MCF 10A (cell line): ENCODE measurements around the gene PIGZ. TPM values are rescaled to one million over a fixed set of nuclear protein-coding genes. Genes with fewer than 3 reads are reported as not detected.

Source experiments
- BruUV-seq: library from RNA; stranded (reverse); fragments of 400-500 nt; replicated peaks from 2 replicates; lab custom pipeline; 2021; lab: Mats Ljungman, UMichigan
- CTCF ChIA-PET: fragments of 300-600 bp; sonication (Branson Sonifier 250); formaldehyde crosslinking; extraction: SDS; loops from one replicate; lab custom pipeline; 2021; ENCODE audit warnings: antibody characterized with exemption, inconsistent platforms; lab: Yijun Ruan, JAX
- POLR2A ChIA-PET: fragments of 300-600, 350-650 bp; sonication (Branson Sonifier 250); formaldehyde crosslinking; extraction: SDS; loops from one replicate; lab custom pipeline; 2020; ENCODE audit warnings: antibody characterized with exemption, inconsistent platforms; lab: Yijun Ruan, JAX
- DNase-seq: peaks from one replicate; pipeline ENCODE4 v3.0.0-alpha.2; 2018; ENCODE audit not compliant: unreplicated experiment
- H3K27ac Mint-ChIP-seq: one replicate; pipeline ENCODE4 v1.8.0; 2022; ENCODE audit warnings: mild to moderate bottlenecking, low read depth, mixed read lengths; ENCODE audit not compliant: unreplicated experiment
- H3K27me3 Mint-ChIP-seq: one replicate; pipeline ENCODE4 v1.8.0; 2022; ENCODE audit warnings: mixed read lengths; ENCODE audit not compliant: insufficient read depth, unreplicated experiment
- H3K36me3 Mint-ChIP-seq: one replicate; pipeline ENCODE4 v1.8.0; 2022; ENCODE audit warnings: mild to moderate bottlenecking, moderate library complexity, mixed read lengths; ENCODE audit not compliant: insufficient read depth, unreplicated experiment
- H3K4me1 Mint-ChIP-seq: one replicate; pipeline ENCODE4 v1.8.0; 2022; ENCODE audit warnings: mixed read lengths; ENCODE audit not compliant: insufficient read depth, unreplicated experiment
- H3K4me3 Mint-ChIP-seq: one replicate; pipeline ENCODE4 v1.8.0; 2022; ENCODE audit warnings: mild to moderate bottlenecking, moderate library complexity, mixed read lengths; ENCODE audit not compliant: unreplicated experiment
- H3K9me3 Mint-ChIP-seq: one replicate; pipeline ENCODE4 v1.8.0; 2022; ENCODE audit warnings: mixed read lengths; ENCODE audit not compliant: unreplicated experiment
- intact Hi-C: fragments of 100-400 bp; cut with micrococcal nuclease; formaldehyde crosslinking; loops from 2 replicates; pipeline ENCODE4 v1.14.1; 2022
- total RNA-seq: library from RNA; stranded (reverse); gene quantifications from 2 replicates; pipeline ENCODE4 v1.2.3, GENCODE V29; 2022
- TF ChIP-seq, protein P1 (sequence below): fragments of 200-600 bp; IDR thresholded peaks from one replicate; pipeline ENCODE4 v1.8.0; 2022; ENCODE audit warnings: antibody characterized with exemption, mild to moderate bottlenecking; ENCODE audit not compliant: unreplicated experiment

Gene PIGZ
- total RNA-seq, 1 experiment from 2014 or later: 5.2 TPM

DNA sequence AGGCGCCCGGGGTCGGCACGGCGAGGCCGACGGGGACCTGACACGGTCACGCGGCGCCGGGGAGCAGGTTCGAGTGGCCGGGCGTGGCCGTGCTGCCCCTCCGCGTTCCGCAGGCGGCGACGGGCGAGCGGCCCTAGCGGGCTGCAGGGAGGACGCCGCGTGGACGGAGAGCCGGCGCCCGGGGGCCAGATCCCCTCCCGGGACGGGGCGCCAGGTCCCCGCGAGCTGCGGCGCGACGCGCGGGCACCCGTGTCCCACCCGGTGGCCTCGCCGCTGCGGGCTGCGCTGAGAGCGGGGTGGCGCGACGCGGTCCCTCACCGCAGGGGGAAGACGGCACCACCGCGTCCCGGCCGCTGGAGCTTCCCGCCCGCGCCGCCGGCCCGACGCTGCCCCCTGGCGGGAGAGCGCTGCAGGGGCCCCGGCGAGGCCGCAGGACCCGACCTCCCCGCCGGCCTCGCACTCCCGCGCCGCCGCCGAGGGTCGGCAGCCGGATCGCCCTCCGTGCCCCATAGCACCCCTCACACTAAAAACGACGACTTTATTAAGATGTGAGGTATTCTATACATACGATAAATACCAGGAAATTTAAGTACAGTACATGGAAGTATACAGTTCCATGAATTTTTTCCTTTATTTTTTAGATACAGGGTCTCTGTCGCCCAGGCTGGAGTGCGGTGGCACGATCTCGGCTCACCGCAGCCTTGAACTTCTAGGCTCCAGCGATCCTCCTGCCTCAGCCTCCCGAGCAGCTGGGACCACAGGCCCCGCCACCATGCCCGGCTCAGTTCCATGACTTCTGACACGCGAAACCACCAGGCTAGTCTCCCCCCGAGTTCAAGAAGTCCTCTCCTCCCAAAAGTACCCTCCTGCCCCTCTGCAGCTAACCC is 1.3 kb upstream of the PIGZ start:
- no TSS peak for BruUV-seq
- Mint-ChIP-seq H3K27me3 (no peaks in the 10 kb centered on the region), H3K4me1 (no peaks in the 10 kb centered on the region), H3K36me3 (peaks cover 1% of the 10 kb centered on the region), H3K9me3 (no peaks in the 10 kb centered on the region), H3K27ac (no peak overlapping the region), H3K4me3 (peak overlapping the region; percentile 68)
- intact Hi-C loops: loop anchor here (1.0 to 2.0 kb wide), 2 partner anchors 132 to 361 kb away; no protein-coding TSS in a partner anchor
- DNase-seq: peak; percentile 54
- TF ChIP-seq, protein P1, sequence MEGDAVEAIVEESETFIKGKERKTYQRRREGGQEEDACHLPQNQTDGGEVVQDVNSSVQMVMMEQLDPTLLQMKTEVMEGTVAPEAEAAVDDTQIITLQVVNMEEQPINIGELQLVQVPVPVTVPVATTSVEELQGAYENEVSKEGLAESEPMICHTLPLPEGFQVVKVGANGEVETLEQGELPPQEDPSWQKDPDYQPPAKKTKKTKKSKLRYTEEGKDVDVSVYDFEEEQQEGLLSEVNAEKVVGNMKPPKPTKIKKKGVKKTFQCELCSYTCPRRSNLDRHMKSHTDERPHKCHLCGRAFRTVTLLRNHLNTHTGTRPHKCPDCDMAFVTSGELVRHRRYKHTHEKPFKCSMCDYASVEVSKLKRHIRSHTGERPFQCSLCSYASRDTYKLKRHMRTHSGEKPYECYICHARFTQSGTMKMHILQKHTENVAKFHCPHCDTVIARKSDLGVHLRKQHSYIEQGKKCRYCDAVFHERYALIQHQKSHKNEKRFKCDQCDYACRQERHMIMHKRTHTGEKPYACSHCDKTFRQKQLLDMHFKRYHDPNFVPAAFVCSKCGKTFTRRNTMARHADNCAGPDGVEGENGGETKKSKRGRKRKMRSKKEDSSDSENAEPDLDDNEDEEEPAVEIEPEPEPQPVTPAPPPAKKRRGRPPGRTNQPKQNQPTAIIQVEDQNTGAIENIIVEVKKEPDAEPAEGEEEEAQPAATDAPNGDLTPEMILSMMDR: peak; percentile 74
- ChIA-PET CTCF (interaction anchor here (0.5 to 1.7 kb wide), 13 partner anchors 10 to 989 kb away, joined by 3 to 6 read pairs (median 3); partner anchors contain the start of gene NCBP2), POLR2A (interaction anchor here (0.6 to 3.8 kb wide), 5 partner anchors 25 to 399 kb away, joined by 3 to 30 read pairs (median 4); partner anchors contain the start of genes NCBP2 and SENP5)

GRCh38 chr3:196969134-196969659 is 564 bp upstream of the PIGZ start:
- Mint-ChIP-seq H3K36me3 (peaks cover 5% of the 10 kb centered on the region), H3K27ac (no peak overlapping the region), H3K4me3 (peak overlapping the region; percentile 73), H3K27me3 (no peaks in the 10 kb centered on the region), H3K9me3 (no peaks in the 10 kb centered on the region), H3K4me1 (no peaks in the 10 kb centered on the region)
- no TSS peak for BruUV-seq
- intact Hi-C loops: loop anchor here (1.0 kb wide), 1 partner anchor 131 kb away; no protein-coding TSS in a partner anchor
- CTCF ChIA-PET: interaction anchor here (0.5 to 1.4 kb wide), 7 partner anchors 12 to 990 kb away, joined by 3 to 4 read pairs (median 3); partner anchors contain the start of gene NCBP2
- DNase-seq: peak; percentile 48
- TF ChIP-seq, protein P1: no peak
- POLR2A ChIA-PET: interaction anchor here (0.6 to 3.8 kb wide), 4 partner anchors 24 to 100 kb away, joined by 3 to 30 read pairs (median 6); partner anchors contain the start of genes NCBP2 and SENP5

GRCh38 chr3:196967412-196968232 is 1.0 kb downstream of the PIGZ start:
- no peak for DNase-seq
- peaks cover 5% of the 10 kb centered on the region for H3K36me3 Mint-ChIP-seq
- ChIA-PET POLR2A (interaction anchor here (3.8 kb wide), 1 partner anchor 25 kb away, joined by 30 read pairs; the partner anchor contains the start of gene NCBP2), CTCF (no interaction called here)
- no peaks in the 10 kb centered on the region for H3K9me3 Mint-ChIP-seq
- TSS peak; percentile 34 for BruUV-seq
- TF ChIP-seq, protein P1: no peak
- H3K4me1 Mint-ChIP-seq: no peaks in the 10 kb centered on the region
- intact Hi-C loops: no loop called here
- H3K27me3 Mint-ChIP-seq: no peaks in the 10 kb centered on the region
- no peak overlapping the region for H3K27ac Mint-ChIP-seq
- peak overlapping the region; percentile 73 for H3K4me3 Mint-ChIP-seq
